GM06990 (cell line): ENCODE data around the gene RAB7A.

Experiments
- DNase-seq: peaks from one replicate; pipeline ENCODE4 v3.0.0-alpha.2; 2011; ENCODE audit not compliant: insufficient read length; ENCODE audit errors: extremely low read depth
- H3K27me3 ChIP-seq: replicated peaks from 2 replicates; pipeline ENCODE4 v1.6.0; 2011; ENCODE audit warnings: low read length; ENCODE audit not compliant: control insufficient read depth, insufficient read depth
- H3K36me3 ChIP-seq: 2 replicates; pipeline ENCODE4 v1.5.1; 2011; ENCODE audit warnings: low read length; ENCODE audit not compliant: control insufficient read depth, insufficient read depth
- H3K4me3 ChIP-seq: replicated peaks from 2 replicates; pipeline ENCODE4 v1.5.1; 2011; ENCODE audit warnings: low read depth, mild to moderate bottlenecking, control low read depth, low read length
- TF ChIP-seq, protein P1 (sequence below): IDR thresholded peaks from 2 replicates; pipeline ENCODE4 v1.5.1; 2011; ENCODE audit warnings: low read length, control low read depth, mild to moderate bottlenecking, inconsistent platforms; ENCODE audit not compliant: insufficient read depth, poor library complexity, severe bottlenecking

RAB7A gene

DNA sequence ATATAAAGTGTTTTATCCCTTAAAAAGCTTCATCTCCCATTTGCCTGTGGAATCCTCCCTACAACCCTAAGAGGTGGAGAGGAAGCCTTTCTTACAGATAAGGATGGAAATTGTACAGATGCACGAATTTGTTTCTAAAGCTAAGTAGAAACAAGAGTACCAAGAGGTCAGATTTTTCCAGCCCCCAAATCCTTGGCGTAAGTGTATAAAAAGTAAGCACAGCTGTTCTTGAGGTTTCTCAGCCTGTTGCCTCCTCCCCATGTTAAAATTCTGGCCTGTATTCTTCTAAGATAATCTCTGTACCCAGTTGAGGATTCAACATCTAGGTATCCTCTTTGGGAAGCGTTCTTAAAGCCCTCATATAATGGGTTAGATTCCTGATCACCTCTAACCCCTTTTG, 34.9 kb downstream of the RAB7A start:
- Histone ChIP-seq H3K4me3 (no peak overlapping the region), H3K27me3 (no peaks in the 10 kb centered on the region), H3K36me3 (peaks cover 4% of the 10 kb centered on the region)
- no peak for DNase-seq
- TF ChIP-seq, protein P1, sequence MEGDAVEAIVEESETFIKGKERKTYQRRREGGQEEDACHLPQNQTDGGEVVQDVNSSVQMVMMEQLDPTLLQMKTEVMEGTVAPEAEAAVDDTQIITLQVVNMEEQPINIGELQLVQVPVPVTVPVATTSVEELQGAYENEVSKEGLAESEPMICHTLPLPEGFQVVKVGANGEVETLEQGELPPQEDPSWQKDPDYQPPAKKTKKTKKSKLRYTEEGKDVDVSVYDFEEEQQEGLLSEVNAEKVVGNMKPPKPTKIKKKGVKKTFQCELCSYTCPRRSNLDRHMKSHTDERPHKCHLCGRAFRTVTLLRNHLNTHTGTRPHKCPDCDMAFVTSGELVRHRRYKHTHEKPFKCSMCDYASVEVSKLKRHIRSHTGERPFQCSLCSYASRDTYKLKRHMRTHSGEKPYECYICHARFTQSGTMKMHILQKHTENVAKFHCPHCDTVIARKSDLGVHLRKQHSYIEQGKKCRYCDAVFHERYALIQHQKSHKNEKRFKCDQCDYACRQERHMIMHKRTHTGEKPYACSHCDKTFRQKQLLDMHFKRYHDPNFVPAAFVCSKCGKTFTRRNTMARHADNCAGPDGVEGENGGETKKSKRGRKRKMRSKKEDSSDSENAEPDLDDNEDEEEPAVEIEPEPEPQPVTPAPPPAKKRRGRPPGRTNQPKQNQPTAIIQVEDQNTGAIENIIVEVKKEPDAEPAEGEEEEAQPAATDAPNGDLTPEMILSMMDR: no peak

GRCh38 chr3:128761392-128761791, 35.4 kb downstream of the RAB7A start:
- no peaks in the 10 kb centered on the region for H3K27me3 ChIP-seq
- H3K4me3 ChIP-seq: no peak overlapping the region
- peaks cover 4% of the 10 kb centered on the region for H3K36me3 ChIP-seq
- TF ChIP-seq, protein P1: no peak
- no peak for DNase-seq

GRCh38 chr3:128763967-128764366, 38.0 kb downstream of the RAB7A start:
- peaks cover 4% of the 10 kb centered on the region for H3K36me3 ChIP-seq
- DNase-seq: no peak
- no peaks in the 10 kb centered on the region for H3K27me3 ChIP-seq
- TF ChIP-seq, protein P1: no peak
- no peak overlapping the region for H3K4me3 ChIP-seq

DNA sequence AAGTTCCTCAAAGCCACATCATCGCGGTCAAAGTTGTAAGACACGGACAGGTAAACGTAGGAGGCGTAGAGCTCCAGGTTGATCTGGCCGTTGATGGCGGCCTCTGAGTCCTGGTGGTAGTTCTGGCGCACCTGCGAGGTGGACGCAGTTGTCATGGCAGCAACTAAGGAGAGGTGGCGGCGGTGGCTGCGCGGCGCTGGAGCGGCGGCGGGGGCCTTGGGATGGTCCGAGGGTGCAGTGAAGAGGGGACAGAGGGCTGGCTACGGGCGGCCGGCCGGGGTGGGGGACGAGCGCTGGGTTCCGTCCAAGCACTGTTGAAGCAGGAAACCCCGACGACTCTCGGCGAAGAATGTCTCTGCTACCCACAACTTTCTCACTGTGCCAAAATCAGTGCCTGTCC, 38.9 kb downstream of the RAB7A start:
- DNase-seq: no peak
- Histone ChIP-seq H3K4me3 (no peak overlapping the region), H3K27me3 (no peaks in the 10 kb centered on the region), H3K36me3 (peaks cover 4% of the 10 kb centered on the region)
- TF ChIP-seq, protein P1: no peak

DNA sequence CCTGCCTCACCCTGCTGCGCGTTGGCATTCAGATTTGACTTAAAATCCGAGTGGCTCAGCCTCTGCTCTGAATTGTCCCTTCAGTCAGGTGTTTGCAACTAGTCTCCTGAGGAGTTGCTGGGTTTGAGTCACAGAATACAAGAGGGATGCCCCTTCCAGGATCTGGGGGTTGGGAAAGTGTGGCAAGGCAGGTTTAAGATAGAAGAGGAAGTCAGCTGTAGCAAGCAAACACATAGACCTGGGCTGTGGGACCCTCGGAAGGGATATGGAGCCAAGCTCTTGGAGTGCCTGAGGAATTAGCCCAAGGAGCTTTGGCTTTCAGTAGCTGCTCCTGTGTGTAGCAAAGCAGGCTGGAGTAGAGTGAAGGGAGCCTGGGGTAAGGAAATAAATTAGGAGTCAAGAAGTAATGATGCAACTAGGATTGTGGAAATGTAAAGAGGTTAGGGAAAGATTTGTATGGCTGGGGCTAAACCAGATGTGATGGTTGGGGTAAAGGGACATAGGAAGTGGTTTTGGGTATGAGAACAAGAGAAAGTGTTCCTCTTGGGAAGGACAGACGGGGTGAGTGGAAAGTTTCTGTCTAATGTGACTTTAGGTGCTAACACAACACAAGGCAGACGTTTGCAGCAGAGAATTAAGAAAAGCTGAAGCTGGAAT, 41.2 kb downstream of the RAB7A start:
- no peaks in the 10 kb centered on the region for H3K27me3 ChIP-seq
- TF ChIP-seq, protein P1: no peak
- no peak overlapping the region for H3K4me3 ChIP-seq
- no peak for DNase-seq
- peaks cover 4% of the 10 kb centered on the region for H3K36me3 ChIP-seq

- H3K4me3 ChIP-seq: no peak overlapping the region
- no peak for DNase-seq
- H3K36me3 ChIP-seq: peaks cover 4% of the 10 kb centered on the region
- TF ChIP-seq, protein P1: no peak
- H3K27me3 ChIP-seq: no peaks in the 10 kb centered on the region
Measured at GRCh38 chr3:128768471-128768870, 42.5 kb downstream of the RAB7A start.
